ENCODE data around the gene VTI1A. TPM values are rescaled to one million over a fixed set of nuclear protein-coding genes. Genes with fewer than 3 reads are reported as not detected.

Gene VTI1A
- total RNA-seq, 1 experiment from 2014 or later, result 61.7 TPM

DNA sequence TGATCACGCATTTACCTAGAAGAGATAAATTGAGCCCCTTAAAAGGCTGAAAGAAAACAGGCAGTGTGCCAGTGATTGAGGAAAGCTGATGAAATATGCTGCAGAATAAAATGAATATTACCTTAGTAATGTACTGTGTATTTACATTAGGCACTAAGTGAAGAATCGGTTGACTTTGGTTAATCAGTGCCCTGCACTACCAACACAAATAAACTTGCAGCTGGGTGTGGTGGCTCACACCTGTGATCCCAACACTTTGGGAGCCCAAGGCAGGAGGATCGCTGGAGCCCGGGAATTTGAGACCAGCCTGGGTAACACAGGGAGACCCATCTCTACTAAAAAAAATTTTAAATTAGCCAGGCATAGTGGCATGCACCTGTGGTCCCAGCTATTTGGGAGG, 354.7 kb downstream of the VTI1A start:
- no peak overlapping the region for H3K9ac ChIP-seq (ENCODE audit: low read length)

DNA sequence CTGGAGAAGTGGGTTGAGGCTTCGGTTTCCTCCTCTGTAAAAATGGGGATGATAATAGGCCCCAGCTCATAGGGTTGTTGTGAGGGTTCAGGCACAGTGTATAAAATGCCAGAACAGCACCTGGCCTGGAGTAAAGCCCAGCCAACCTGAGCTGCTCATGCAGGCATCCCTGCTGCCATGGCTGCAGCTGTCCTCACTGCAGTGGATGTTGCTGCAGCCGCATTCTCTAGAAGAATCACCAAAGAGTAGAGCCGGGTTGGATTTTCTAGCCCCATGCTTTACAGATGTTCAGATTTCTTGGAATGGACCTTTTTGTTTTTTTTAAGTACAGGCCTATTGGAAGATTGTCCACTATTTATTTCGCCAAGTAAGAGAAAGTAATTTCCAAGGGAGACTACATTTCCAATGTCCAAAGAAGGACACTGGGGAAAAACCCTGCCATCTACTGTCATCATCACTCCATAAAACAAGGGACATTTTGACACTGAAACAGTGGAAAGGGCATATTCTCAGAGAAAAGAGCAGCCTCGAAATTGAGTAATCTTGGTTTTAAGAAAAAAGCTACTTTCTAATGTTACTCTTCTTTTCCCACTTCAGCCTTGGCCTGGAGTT, 355.5 kb downstream of the VTI1A start:
- no peaks in the 10 kb centered on the region for H3K79me2 ChIP-seq (ENCODE audit: low read length)
- H3K4me1 ChIP-seq (ENCODE audit: low read length), result no peaks in the 10 kb centered on the region
- no peak overlapping the region for H3K4me2 ChIP-seq (ENCODE audit: low read depth, low read length, poor library complexity, severe bottlenecking)
- no peak for DNase-seq
- no peaks in the 10 kb centered on the region for H4K20me1 ChIP-seq (ENCODE audit: insufficient read depth, low read depth, low read length)
- no peak overlapping the region for H3K27ac ChIP-seq (ENCODE audit: low read length)
- no peaks in the 10 kb centered on the region for H3K36me3 ChIP-seq (ENCODE audit: insufficient read depth, low read length)
- no peaks in the 10 kb centered on the region for H3K9me3 ChIP-seq (ENCODE audit: low read length)
- no peak overlapping the region for H3K9ac ChIP-seq (ENCODE audit: low read length)
- no peak overlapping the region for H2AFZ ChIP-seq (ENCODE audit: low read length)
- no peaks in the 10 kb centered on the region for H3K27me3 ChIP-seq (ENCODE audit: low read length)
- no peaks in the 10 kb centered on the region for H3K9me2 ChIP-seq (replicated peaks; ENCODE audit: insufficient read depth, low read length)
- no peak overlapping the region for H3K4me3 ChIP-seq (ENCODE audit: low read length)

More for the DNA sequence above, 354.7 kb downstream of the VTI1A start:
- H3K9me2 ChIP-seq (replicated peaks; ENCODE audit: insufficient read depth, low read length), result no peaks in the 10 kb centered on the region
- H3K4me2 ChIP-seq (ENCODE audit: low read depth, low read length, poor library complexity, severe bottlenecking), result no peak overlapping the region
- DNase-seq, result no peak
- no peak overlapping the region for H3K27ac ChIP-seq (ENCODE audit: low read length)
- no peaks in the 10 kb centered on the region for H3K9me3 ChIP-seq (ENCODE audit: low read length)
- no peaks in the 10 kb centered on the region for H3K27me3 ChIP-seq (ENCODE audit: low read length)
- no peaks in the 10 kb centered on the region for H3K79me2 ChIP-seq (ENCODE audit: low read length)
- H4K20me1 ChIP-seq (ENCODE audit: insufficient read depth, low read depth, low read length), result no peaks in the 10 kb centered on the region
- H3K36me3 ChIP-seq (ENCODE audit: insufficient read depth, low read length), result no peaks in the 10 kb centered on the region
- no peak overlapping the region for H3K4me3 ChIP-seq (ENCODE audit: low read length)
- no peak overlapping the region for H2AFZ ChIP-seq (ENCODE audit: low read length)
- no peaks in the 10 kb centered on the region for H3K4me1 ChIP-seq (ENCODE audit: low read length)

DNA sequence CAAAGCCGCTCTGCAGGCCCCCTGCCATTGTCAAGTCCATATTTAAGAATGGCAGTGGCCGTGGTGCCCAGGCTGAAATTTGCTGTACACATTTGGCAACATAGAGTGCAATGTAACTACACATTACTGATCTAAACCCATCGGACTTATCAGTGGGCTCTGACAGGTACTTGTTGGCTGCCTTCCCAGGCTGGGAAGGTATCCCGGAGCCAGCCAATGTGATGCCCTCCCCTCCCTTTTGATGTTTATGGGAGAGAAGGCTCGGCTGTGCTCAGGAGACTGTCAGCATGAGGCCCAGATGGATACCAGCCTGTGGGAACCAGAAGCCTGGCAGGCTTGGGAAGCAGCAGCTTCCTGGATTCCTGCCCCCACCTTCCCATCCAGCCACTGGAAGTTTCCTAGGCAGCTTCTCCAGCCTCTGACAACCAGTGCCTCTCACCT, 357.0 kb downstream of the VTI1A start:
- Histone ChIP-seq H3K36me3 (ENCODE audit: insufficient read depth, low read length) (no peaks in the 10 kb centered on the region), H3K9ac (ENCODE audit: low read length) (no peak overlapping the region), H3K9me3 (ENCODE audit: low read length) (no peaks in the 10 kb centered on the region), H3K27ac (ENCODE audit: low read length) (no peak overlapping the region), H3K9me2 (replicated peaks; ENCODE audit: insufficient read depth, low read length) (no peaks in the 10 kb centered on the region), H4K20me1 (ENCODE audit: insufficient read depth, low read depth, low read length) (no peaks in the 10 kb centered on the region), H3K4me1 (ENCODE audit: low read length) (no peaks in the 10 kb centered on the region), H2AFZ (ENCODE audit: low read length) (no peak overlapping the region), H3K4me2 (ENCODE audit: low read depth, low read length, poor library complexity, severe bottlenecking) (no peak overlapping the region), H3K27me3 (ENCODE audit: low read length) (no peaks in the 10 kb centered on the region), H3K4me3 (ENCODE audit: low read length) (no peak overlapping the region), H3K79me2 (ENCODE audit: low read length) (no peaks in the 10 kb centered on the region)
- DNase-seq, result no peak

DNA sequence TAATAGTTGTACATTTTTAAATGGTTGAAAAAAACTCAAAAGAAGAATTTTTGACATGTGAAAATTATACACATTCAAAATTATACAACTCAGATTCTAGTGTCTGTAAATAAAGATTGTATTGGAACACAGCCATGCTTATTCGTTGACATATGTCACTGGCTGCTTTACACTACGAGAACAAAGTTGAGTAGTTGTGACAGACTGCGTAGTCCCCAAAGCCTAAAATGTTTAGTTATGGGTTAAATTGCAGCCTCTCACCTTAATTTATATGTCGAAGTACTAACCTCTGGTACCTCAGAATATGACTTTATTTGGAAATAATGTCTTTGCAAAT, 358.2 kb downstream of the VTI1A start:
- H4K20me1 ChIP-seq (ENCODE audit: insufficient read depth, low read depth, low read length), result no peaks in the 10 kb centered on the region
- no peak overlapping the region for H3K27ac ChIP-seq (ENCODE audit: low read length)
- no peak for DNase-seq
- no peaks in the 10 kb centered on the region for H3K36me3 ChIP-seq (ENCODE audit: insufficient read depth, low read length)
- H3K79me2 ChIP-seq (ENCODE audit: low read length), result no peaks in the 10 kb centered on the region
- H3K9me2 ChIP-seq (replicated peaks; ENCODE audit: insufficient read depth, low read length), result no peaks in the 10 kb centered on the region
- no peaks in the 10 kb centered on the region for H3K9me3 ChIP-seq (ENCODE audit: low read length)
- no peak overlapping the region for H3K4me3 ChIP-seq (ENCODE audit: low read length)
- no peaks in the 10 kb centered on the region for H3K27me3 ChIP-seq (ENCODE audit: low read length)
- no peak overlapping the region for H3K4me2 ChIP-seq (ENCODE audit: low read depth, low read length, poor library complexity, severe bottlenecking)
- no peak overlapping the region for H3K9ac ChIP-seq (ENCODE audit: low read length)
- H3K4me1 ChIP-seq (ENCODE audit: low read length), result no peaks in the 10 kb centered on the region
- no peak overlapping the region for H2AFZ ChIP-seq (ENCODE audit: low read length)

DNA sequence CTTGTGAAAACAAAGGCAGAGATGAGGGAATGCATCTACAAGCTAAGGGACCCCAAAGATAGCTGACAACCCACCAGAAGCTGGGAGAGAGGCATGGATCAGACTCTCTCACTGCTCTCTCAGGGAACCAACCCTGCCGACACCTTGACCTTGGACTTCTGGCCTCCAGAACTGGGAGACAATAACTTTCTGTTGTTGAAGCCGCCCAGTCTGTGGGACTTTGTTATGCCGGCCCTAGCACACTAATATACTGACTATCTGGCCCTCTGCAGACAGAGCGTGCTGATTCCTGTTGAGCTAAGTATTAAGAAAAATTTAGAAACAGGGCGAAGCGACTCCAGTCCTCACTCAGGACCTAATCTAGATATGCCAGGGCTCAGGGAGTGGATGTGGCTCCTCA, 358.7 kb downstream of the VTI1A start:
- Histone ChIP-seq H3K4me2 (ENCODE audit: low read depth, low read length, poor library complexity, severe bottlenecking) (no peak overlapping the region), H3K79me2 (ENCODE audit: low read length) (no peaks in the 10 kb centered on the region), H3K4me1 (ENCODE audit: low read length) (no peaks in the 10 kb centered on the region), H3K27ac (ENCODE audit: low read length) (no peak overlapping the region), H2AFZ (ENCODE audit: low read length) (no peak overlapping the region), H4K20me1 (ENCODE audit: insufficient read depth, low read depth, low read length) (no peaks in the 10 kb centered on the region), H3K27me3 (ENCODE audit: low read length) (no peaks in the 10 kb centered on the region), H3K4me3 (ENCODE audit: low read length) (no peak overlapping the region), H3K9ac (ENCODE audit: low read length) (no peak overlapping the region), H3K36me3 (ENCODE audit: insufficient read depth, low read length) (no peaks in the 10 kb centered on the region), H3K9me2 (replicated peaks; ENCODE audit: insufficient read depth, low read length) (no peaks in the 10 kb centered on the region), H3K9me3 (ENCODE audit: low read length) (no peaks in the 10 kb centered on the region)
- DNase-seq, result no peak

DNA sequence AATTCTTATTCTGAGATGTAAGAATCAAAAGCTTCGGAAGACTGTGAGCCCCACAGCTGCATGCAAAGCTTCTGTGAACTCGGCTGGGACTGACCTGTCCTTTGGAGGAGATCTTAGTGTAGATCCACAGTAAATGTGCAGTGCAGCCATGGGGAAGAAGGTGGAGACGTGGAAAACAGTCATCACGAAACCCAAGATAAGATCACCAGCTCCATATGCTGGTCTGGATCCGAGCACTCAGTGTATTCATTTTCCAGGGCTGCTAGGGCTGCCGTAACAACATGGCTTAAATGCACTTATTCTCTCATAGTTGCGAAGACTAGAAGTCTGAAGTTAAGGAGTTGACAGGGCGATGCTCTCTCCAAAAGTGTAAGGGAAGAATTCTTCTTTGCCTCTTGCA, 360.0 kb downstream of the VTI1A start:
- no peaks in the 10 kb centered on the region for H4K20me1 ChIP-seq (ENCODE audit: insufficient read depth, low read depth, low read length)
- no peak overlapping the region for H3K9ac ChIP-seq (ENCODE audit: low read length)
- H2AFZ ChIP-seq (ENCODE audit: low read length), result no peak overlapping the region
- no peak for DNase-seq
- no peak overlapping the region for H3K4me3 ChIP-seq (ENCODE audit: low read length)
- H3K79me2 ChIP-seq (ENCODE audit: low read length), result no peaks in the 10 kb centered on the region
- H3K4me2 ChIP-seq (ENCODE audit: low read depth, low read length, poor library complexity, severe bottlenecking), result no peak overlapping the region
- no peaks in the 10 kb centered on the region for H3K4me1 ChIP-seq (ENCODE audit: low read length)
- H3K9me3 ChIP-seq (ENCODE audit: low read length), result no peaks in the 10 kb centered on the region
- H3K27me3 ChIP-seq (ENCODE audit: low read length), result no peaks in the 10 kb centered on the region
- H3K36me3 ChIP-seq (ENCODE audit: insufficient read depth, low read length), result no peaks in the 10 kb centered on the region
- no peaks in the 10 kb centered on the region for H3K9me2 ChIP-seq (replicated peaks; ENCODE audit: insufficient read depth, low read length)
- no peak overlapping the region for H3K27ac ChIP-seq (ENCODE audit: low read length)

DNA sequence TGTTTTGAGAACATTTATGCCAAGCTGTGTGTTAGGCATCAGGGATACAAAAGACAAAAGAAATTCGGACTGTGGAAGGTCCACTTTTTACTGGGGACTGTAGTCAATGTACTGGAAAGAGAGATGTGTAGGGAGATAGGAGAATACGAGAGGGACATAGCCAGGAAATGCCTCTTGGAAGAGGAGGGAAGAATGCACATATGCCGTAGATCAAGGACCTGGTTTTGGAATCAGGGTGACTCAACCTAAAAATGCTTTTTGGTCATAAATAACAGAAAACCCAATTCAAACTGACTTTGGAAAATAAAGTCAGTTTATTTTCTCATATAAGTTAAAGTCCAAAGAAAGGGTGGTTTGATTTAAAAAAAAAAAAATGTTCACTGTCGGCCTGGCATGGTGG, 362.7 kb downstream of the VTI1A start:
- H3K9me3 ChIP-seq (ENCODE audit: low read length), result no peaks in the 10 kb centered on the region
- no peak overlapping the region for H3K4me2 ChIP-seq (ENCODE audit: low read depth, low read length, poor library complexity, severe bottlenecking)
- no peaks in the 10 kb centered on the region for H3K4me1 ChIP-seq (ENCODE audit: low read length)
- no peaks in the 10 kb centered on the region for H3K36me3 ChIP-seq (ENCODE audit: insufficient read depth, low read length)
- no peak overlapping the region for H3K4me3 ChIP-seq (ENCODE audit: low read length)
- no peaks in the 10 kb centered on the region for H3K27me3 ChIP-seq (ENCODE audit: low read length)
- H4K20me1 ChIP-seq (ENCODE audit: insufficient read depth, low read depth, low read length), result no peaks in the 10 kb centered on the region
- H2AFZ ChIP-seq (ENCODE audit: low read length), result no peak overlapping the region
- H3K79me2 ChIP-seq (ENCODE audit: low read length), result no peaks in the 10 kb centered on the region
- no peak overlapping the region for H3K27ac ChIP-seq (ENCODE audit: low read length)
- no peak for DNase-seq
- no peaks in the 10 kb centered on the region for H3K9me2 ChIP-seq (replicated peaks; ENCODE audit: insufficient read depth, low read length)
- H3K9ac ChIP-seq (ENCODE audit: low read length), result no peak overlapping the region

DNA sequence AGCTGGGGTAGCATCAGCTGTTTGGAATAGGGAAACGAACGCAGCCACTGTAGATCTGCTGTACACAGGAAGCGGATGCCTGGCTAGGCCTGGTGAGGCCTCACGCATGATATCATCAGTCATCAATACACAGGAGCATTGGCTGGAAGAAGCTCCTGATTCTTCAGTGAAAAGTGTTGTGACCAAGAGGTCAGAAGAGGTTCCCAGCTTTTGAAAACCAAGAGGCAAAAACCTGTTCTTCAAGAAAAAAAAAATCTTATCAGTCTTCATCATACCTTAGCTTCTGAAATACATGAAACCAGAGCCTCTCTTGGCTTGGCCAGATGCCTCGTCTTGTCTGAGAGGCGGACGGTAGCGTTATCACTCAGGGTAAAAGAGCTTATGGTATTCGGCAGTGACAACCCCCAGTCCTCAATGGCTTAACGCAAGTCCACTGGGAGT, 363.7 kb downstream of the VTI1A start:
- no peak for DNase-seq
- no peaks in the 10 kb centered on the region for H3K79me2 ChIP-seq (ENCODE audit: low read length)
- no peaks in the 10 kb centered on the region for H3K9me2 ChIP-seq (replicated peaks; ENCODE audit: insufficient read depth, low read length)
- H3K4me2 ChIP-seq (ENCODE audit: low read depth, low read length, poor library complexity, severe bottlenecking), result no peak overlapping the region
- H3K27ac ChIP-seq (ENCODE audit: low read length), result no peak overlapping the region
- H3K9me3 ChIP-seq (ENCODE audit: low read length), result no peaks in the 10 kb centered on the region
- no peak overlapping the region for H3K9ac ChIP-seq (ENCODE audit: low read length)
- H3K36me3 ChIP-seq (ENCODE audit: insufficient read depth, low read length), result no peaks in the 10 kb centered on the region
- H3K27me3 ChIP-seq (ENCODE audit: low read length), result no peaks in the 10 kb centered on the region
- H3K4me1 ChIP-seq (ENCODE audit: low read length), result no peaks in the 10 kb centered on the region
- H4K20me1 ChIP-seq (ENCODE audit: insufficient read depth, low read depth, low read length), result no peaks in the 10 kb centered on the region
- no peak overlapping the region for H2AFZ ChIP-seq (ENCODE audit: low read length)
- no peak overlapping the region for H3K4me3 ChIP-seq (ENCODE audit: low read length)
